Left ventricle myocardium superior (tissue), 1 donor: ENCODE results near the gene PAX2. TPM values are rescaled to one million over a fixed set of nuclear protein-coding genes. Genes with fewer than 3 reads are reported as not detected.

Experiments
- ATAC-seq: fragments of 200-7000 bp; cut with Tn5 transposase; one replicate; pipeline ENCODE4 v1.9.1; 2020; ENCODE audit warnings: mild to moderate bottlenecking, moderate library complexity
- DNase-seq: peaks from one replicate; pipeline ENCODE4 v3.0.0-alpha.2; 2020
- intact Hi-C: fragments of 100-400 bp; cut with micrococcal nuclease; formaldehyde crosslinking; loops from one replicate; pipeline ENCODE4 v1.11.0; 2022
- total RNA-seq: library from RNA; stranded (reverse); fragmentation: NEBNext Ultra II Directional; extraction: Animal tissue kit (Norgen Biotek cat#: 25700); gene quantifications from one replicate; pipeline ENCODE4 v1.2.1, GENCODE V29; 2021
- donor health status: DM: no; HTN: yes; CAD: no; lungs with severe emphysema.

Gene PAX2
- total RNA-seq, 1 donor from 2014 or later, result not detected

DNA sequence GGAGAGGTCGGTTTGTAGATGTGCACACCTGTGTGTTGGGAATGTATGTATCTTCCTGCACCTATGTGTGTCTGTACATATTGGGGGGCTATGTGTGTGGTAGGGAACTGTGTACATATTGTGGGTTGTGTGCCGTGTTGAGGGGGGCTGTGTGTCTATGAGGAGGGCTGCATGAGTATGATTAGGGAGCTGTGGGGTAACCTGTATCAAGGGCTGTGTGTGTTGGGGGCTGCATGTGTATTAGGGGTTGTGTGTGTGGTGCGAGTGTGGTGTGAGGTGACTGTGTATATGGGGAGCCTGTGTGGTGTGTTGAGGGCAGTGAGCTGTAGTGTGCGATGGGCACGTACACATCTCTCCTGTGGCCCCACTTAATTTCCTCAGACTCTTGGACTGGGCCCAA is 22.2 kb upstream of the PAX2 start:
- DNase-seq (no peak), ATAC-seq (no peak)
- intact Hi-C loops, result no loop called here

DNA sequence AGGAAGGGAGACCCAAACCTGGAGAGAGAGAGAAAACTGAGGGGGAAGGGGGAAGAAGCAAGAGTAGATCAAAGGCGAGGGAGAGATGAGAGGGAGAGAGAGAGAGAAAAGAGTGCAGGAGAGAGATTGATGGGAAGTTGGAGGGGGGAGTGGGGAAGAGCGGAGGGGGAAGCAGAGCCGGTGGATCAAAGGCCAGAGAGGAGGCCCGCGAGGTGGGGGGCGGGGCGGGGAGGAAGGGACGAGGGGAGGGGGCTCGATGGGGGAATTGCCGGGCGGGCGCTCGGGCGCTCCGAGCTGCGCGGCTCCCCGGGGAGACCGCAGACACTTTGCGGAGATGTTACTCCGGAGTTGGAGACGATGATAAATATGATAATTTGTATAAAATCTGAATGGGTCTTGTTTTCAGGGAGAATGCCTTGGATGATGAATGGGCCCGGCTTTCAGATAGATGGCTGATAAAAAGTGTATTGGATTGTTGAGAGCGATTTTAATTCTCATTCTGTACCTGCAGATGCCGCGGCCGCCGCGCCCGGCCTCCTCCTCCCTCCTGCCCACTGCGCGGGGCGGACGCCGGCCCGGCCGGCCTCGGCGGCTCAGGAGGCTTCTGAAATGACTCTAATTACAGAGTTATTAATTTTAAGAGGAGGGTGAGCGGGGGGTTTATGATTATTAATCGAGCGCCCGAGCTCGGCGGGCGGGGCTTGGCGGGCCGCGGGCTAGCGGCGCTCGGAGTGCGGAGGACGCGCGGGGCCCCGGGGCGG is 21.4 kb upstream of the PAX2 start:
- no peak for DNase-seq
- ATAC-seq, result no peak
- intact Hi-C loops, result no loop called here

DNA sequence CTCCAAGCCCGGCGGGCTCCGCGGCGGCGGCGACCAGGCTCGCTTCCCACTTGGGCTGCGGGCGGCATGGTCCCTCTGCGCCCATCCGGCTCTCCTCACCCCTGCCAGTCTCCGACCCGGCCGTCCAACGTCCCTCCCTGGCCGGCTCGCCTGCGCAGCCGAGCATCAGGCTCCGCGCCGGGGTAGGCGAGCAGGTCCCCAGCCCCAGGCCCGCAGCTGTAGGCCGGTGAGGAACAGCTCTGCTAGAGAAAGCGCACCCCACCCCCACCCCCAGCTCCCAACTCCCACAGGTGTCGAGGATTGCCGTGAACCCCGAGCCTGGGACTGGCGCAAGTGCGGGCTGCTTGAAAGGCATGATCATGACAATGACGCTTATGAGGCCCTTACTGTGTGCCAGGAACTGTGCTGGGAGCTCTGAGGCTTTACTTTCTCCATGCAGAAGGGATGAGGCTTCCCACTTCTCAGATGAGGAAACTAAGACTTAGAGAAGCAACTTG is 20.8 kb upstream of the PAX2 start:
- no peak for ATAC-seq
- DNase-seq, result no peak
- intact Hi-C loops, result no loop called here

DNA sequence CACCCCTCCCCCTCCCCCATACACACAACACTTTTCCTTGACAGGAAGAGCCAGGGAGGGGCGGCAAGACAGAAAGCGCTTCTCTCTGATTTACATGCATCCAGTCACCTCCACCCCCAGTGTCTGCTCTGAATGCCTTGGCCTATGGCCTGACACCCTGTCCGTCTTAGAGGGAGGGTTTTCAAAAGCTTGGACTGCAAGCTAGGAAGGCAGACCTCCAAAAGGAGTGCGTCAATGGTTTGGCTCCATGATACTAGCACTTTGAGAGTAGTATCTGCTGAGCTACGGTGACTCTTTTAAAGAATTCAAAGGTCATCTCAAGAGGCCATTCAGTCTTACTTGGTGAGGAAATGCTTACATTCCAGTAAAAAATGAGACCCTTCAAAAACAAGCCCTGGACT is 20.3 kb upstream of the PAX2 start:
- intact Hi-C loops, result no loop called here
- ATAC-seq (no peak), DNase-seq (no peak)

DNA sequence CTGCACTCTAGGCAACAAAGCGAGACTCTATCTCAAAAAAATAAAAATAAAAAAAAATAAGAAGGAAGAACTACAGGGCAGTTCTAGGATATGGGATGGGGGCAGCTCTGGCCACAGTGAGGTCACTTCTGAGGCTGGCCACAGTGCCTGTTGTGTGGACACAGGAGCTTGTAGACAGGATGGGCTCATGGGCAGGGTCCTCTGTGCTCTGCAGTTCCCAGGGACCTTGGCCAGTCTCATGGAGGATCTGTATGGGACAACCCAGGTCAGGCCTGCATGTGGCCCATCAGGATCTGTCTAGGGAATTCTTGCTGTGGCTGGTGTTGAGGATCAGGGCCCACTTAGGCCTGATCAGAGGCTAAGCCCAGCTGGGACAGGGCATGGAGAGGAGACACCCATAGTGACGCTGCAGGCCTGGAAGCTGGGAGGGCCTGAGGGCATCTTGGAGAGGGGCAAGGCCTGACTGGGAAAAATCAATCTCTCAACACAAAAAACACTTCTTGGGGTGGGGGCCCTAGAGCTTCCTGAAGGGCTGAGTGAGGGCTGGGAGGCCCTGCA is 19.4 kb upstream of the PAX2 start:
- DNase-seq, result no peak
- intact Hi-C loops, result no loop called here
- ATAC-seq, result no peak

DNA sequence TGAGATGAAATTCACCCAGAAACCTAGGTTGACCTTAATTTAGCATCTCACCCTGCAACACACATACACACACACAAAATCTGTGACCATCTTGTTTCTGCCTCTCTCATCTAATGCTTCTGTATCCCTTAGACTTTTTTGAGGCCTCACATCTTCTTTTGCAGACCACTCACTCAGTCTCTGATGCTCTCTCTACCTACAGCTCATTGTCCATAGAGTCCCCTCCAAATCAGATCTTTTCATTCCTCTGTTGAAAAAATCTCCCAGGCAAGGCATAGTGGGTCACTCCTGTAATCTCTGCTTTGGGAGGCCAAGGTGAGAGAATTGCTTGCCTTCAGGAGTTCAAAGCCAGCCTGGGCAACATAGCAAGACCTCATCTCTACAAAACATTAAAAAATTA is 17.6 kb upstream of the PAX2 start:
- ATAC-seq (no peak), DNase-seq (no peak)
- intact Hi-C loops, result no loop called here

DNA sequence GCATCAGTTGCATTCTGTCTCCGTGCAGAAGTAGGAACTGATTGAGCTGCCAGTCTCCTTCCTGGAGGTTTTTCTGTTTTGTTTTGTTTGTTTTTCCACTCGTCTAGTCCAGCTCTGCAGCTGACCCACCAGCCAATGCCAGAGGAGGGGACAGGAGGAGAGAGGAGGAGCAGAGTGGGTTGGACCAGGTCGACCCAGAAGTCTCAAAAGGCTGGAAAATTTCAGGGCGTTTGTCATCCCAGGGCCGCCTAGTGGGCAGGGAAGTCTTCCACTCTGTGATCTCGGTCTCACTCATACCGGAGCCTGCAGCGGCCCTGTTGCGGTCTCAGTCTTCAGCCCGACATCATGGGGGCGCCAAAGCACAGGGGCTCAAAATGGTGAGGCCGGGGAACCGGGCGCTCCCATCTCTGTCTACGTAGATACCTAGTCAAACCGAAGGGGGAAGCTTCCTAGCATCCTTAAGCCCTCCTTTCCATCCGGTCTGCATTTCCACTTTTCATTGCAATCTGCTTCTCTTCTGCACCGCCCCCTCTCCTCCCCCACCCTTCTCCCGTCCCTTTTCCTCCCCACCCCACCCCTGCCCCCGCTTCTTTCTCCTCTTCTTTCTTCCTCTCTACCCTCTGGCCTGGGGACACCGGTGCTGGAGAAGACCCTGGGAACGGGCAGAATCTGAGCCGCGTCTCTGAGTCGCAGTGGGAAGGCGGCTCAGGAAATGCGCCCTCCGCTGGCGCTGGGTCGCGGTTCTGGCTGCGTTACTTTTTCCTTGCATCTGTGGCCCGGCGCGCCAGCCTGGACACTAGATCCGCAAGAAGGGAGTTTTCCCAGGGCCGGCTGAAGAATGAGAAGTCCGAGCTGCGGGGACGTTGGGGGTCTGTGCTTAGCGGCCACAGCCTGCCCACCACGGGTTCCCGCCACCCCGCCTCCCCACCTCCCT is 16.2 kb upstream of the PAX2 start:
- DNase-seq, result no peak
- ATAC-seq, result peak; percentile 38
- intact Hi-C loops, result no loop called here

DNA sequence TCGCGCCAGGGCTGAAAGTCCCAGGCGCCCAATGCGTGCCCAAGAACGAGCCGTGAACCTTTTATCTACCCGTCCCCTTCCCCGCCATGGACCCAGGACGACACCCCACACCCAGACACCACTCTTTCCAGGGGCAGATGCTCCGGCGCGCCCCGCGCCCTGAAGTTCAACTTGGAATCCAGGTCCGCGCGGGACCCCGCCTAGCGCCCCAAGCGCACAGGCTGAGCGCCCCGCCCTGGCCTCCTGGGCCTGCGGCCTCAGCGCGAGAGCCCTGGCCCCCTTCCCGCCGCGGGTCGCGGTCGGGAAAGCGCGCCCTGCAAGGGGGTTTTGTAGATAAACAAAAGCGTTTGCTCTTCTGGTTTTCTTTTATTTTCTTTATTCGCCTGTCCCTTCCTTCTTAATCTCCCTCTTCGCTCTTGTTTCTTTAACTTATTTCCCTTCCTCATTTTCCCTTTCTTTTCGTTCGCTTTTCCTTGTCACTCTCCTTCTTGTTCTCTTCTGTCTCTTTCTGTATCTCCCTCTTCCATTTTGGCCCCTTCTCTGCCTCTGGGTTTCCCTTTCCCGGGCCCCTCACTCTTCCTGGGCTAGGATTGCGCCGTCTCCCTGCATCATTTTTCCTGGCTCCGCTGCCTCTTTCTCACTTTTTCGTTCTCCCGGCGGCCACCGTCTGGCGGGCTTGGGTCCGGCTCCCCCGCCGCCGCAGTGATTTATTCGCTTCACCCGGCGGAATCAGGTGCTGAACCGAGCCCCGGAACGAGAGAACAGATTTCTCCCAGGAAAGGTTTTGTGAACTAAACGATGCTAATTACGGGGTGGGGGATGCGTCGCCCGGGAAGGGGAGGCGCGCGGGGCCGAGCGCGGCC is 15.3 kb upstream of the PAX2 start:
- DNase-seq (no peak), ATAC-seq (no peak)
- intact Hi-C loops, result no loop called here

DNA sequence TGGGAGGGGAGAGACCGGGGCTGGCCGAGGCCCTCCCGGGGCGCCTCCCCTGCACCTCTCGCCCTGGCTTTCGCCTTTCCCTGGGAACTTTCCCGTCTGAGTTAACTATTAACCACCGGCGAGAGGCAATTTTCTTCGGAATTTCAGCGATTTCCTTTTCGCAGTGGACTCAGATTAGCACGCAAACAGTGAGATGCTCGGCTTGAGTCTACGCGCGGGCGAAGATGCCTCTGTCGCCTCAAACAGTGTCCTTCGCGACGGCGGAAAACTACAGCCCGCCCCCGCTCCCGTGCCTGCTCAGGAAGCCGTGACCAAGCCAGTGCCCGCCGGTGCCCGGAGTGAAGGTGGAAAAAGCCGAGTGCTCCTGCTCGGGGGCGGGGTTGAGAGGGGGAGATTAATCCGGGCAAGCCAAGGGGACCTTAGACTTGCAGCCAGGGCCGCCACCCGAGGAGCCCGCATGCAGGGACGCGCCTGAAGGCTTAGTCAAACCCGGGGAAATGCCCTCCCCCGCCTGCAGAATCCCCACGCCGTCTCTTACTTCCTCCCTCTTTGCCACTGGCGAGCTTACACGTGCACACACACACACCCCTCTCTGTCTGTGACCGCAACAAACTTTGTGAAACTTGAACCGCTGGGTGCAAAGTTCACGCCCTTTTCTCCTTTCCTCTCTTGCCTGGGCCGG is 14.5 kb upstream of the PAX2 start:
- intact Hi-C loops, result no loop called here
- DNase-seq (no peak), ATAC-seq (no peak)

DNA sequence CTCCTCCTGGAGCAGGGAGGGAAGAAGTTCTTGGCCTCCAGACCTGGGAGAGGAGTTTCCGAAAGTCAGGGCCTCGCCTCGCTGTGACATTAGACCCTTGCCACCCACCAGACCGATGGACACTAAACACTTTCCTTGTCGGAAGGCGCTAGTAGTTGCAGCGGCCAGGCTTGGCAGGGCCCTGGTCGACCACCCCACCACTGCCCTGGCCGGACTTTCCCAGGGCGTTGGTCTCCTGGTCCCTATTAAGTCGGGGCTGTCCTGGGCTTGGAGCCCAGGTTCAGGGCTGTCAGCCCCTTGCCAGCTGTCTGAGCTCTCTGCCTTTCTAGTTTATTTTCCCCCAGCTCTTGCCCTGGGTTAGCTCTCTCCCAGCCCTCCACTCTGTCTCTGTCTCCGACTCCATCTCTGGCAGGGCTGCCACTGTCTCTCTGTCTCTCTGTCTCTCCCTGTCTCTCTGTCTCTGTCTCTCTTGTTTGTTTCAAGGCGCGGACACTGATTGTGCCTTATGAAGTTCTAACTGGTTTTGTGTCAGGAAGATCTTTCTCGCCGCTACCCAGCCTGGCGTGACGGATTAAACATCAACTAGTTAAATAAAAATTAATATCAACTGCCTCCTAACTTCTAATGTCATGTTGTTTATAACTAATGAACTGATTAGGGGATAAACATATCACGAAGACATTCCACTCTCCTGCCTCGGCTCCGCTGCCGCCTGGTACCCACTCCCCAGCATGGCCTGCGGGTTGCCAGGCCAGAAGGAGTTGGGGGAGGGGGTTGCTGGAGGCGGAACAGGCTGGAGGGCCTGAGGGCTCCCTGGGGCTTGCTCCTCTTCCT is 13.8 kb upstream of the PAX2 start:
- DNase-seq (no peak), ATAC-seq (no peak)
- intact Hi-C loops, result no loop called here

DNA sequence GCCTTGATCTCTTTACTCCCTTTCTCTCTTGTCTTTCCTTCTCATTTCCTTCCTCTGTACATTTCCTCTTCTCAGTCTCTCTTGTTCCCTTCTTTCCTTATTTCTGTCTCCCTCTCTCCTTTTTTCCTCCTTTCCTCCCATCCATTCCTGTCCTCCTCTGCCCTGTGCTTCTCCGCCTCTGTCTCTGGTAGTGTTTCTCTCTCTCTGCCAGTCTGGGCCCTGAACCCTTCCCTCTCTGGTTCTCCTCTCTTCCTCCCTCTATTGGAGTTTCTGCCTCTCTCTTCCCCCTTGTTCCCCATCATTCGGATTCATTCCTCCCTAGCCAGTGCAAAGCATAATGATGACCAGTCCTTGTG is 13.2 kb upstream of the PAX2 start:
- DNase-seq (no peak), ATAC-seq (no peak)
- intact Hi-C loops, result no loop called here

DNA sequence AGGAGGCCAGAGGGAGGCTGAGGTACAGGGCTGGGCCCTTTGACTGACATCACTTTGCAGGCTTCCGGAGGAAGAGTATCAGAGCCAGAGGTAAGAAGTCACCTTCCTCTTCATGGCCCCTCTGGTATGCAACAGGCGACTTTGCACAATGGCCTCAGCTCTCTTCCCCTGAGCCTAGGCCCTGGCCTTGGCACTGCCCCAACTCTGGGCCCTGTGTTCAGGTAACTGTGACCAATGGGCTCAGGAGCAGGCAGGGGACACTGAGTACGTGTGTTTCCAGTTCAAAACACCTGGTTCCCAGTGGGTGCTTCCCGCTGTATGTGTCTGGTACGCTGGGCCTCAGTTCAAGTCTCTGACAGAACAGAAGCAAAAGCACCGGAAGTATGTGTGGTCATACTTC is 12.1 kb upstream of the PAX2 start:
- DNase-seq (no peak), ATAC-seq (no peak)
- intact Hi-C loops, result no loop called here

DNA sequence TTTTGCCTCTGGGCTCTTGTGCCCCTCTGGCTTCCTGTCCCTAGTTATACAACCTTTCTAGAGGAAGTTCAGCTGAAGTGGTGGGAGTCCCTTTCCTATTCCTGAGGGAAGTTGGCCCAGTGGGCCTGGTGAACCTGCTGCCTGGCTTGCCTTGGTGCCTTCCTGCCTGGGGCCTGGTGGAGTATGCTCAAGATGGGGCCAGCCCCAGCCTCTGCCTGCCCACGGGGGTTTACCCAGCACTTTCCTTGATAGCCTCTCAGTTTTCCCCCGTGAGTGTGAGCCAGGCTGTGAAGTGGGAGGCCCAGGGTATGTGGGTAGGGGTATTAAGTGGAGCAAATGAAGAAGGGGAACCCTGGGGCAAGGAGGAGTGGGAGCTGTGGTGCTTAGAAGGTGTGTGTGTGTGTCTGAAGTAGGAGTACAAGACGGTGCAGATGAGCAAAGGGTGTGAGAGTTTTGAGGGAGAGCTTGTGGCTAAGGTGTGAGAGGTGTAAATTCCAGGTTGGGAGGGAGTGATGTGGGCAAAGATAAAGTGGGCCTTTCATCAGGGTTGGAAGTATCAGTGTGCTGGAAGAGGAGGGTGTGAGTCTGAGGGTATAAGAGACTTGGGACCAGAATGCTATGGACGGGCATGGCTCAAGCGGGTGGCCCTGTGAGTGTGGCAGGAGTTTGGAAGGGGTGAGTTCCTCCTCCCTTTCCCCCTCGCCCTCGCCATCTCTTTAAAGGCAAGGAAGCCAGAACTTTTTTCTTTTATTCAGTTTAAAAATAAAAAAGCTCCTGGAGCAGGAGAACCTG is 10.9 kb upstream of the PAX2 start:
- ATAC-seq, result no peak
- intact Hi-C loops, result no loop called here
- DNase-seq, result no peak

DNA sequence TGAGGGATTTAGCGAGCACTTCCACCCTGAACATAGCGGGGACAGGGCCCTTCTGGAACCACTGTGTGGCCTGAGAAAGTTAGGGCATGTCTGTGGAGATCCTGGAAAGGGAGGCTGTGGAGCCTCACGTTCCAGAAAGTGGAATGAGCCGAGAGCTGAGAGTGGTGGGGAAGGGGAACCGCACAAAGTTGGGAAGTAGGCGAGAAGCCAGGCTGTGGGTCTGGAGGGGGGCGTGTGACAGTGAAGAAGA is 10.4 kb upstream of the PAX2 start:
- DNase-seq, result no peak
- intact Hi-C loops, result no loop called here
- ATAC-seq, result no peak

DNA sequence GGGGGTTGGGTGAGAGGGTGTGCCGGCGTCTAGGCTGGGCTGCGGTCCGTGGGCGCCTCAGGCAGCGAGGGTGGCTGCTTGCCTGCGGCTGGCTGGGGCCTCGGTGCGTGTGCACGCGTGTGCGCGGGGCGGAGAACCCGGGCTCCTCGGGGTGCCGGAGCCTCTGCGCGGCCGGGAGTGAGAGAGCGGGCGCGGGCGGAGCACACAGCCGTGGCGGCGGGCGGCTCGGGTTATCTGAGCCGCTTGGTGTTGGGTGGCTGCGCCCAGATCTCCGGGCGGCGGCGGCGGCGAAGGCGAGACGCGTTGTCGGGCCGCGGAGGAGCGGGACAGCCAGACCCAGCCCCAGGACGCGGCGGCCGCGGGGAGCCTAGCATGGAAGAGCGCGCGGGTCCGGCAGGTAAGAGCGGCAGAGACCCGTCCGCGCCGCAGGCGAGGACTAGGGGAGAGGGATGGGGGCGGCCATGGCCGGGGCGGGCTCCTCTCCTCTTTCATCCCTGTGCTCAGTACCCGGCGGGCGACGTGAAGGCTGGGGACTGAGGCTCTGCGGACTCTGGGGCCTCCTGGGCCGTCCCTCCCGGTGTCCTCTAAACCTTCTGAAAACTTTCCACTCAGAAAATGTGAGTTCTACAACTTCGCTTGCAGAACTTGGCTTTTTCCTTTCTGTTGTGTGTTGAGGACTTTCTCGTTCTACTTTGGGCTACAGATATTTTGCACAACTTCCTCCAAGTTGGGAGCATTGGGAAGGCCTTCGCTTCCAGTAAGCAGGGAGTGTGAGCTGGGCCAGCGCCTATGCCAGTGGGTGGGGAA is 9.8 kb upstream of the PAX2 start:
- no peak for DNase-seq
- intact Hi-C loops, result no loop called here
- ATAC-seq, result no peak

DNA sequence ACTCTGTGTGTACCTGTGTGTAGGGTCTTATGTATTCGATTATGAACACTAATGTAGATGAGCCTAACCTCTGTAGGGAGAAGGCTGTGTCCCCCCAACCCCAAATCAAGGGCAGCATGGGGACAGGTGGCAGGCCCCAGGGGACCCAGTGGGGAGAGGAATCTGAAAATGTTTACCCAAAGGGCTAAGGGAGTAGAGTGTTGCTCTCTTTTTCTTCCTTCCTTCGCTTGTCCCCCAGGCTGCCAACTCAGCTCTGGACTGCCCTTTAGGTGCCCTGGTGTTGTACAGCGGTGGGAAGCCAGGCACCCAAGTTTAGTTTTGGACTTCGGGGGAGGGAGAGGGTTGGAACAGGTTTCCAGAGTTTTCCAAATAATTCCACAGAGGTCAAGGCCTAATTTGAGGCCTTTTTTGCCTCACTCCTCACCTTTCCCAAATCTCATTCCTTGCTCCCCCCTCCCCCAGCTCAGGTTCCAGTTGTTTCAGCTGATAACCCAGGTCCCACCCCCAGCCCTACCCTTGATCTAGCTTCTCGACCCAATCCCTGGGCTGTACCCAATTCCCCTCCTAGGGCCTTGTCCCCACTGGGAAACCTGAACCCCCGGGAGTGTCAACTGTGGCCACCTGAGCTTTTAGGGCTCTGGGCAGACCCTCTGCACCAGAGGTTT is 9.1 kb upstream of the PAX2 start:
- intact Hi-C loops, result no loop called here
- ATAC-seq (no peak), DNase-seq (no peak)
